Adrenal gland (tissue), 5 donors: ENCODE results near the gene ALDH1L1.

Experiments used
- POLR2A ChIP-seq, 2 donors: fragments of 450-650 bp; IDR thresholded peaks; one replicate each; pipeline ENCODE4 v1.6.1; 2017; ENCODE audit warnings: antibody characterized with exemption in 2 of 2, mild to moderate bottlenecking in 2 of 2, moderate library complexity in 1 of 2
- TF ChIP-seq, protein P1 (sequence below), 6 experiments: fragments of 450-650 bp in 4 of 6; fragments of 200-600 bp in 2 of 6; sonication (generic) in 1 of 6; IDR thresholded peaks; 1 replicate in 5 of 6; 2 replicates in 1 of 6; pipeline versions ENCODE4 v1.5.1 to v1.8.0; 2016 to 2021; ENCODE audit warnings: antibody characterized with exemption in 6 of 6, mild to moderate bottlenecking in 2 of 6, moderate library complexity in 1 of 6
- donor health status: DM: no; HTN: no; CAD: no.

DNA sequence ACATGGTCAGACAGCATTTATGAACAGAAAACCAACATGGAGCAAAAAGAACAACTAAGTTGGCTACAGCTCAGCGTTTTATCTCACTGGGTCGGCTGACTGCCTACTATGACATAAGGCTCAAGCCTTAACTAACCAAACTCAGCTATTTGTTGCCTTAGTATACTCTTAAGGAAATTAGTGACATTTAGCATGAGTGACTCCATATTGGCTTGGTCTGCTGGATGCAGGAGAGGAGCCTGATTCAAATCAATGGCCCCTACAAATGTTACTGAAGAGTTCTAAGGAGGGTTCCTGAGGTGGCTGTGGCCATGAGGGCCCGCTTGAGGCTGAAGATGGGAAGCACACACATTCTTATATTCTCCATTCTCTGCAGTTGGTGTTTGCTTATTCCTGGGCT, 20.1 kb upstream of the ALDH1L1 start:
- TF ChIP-seq, protein P1, sequence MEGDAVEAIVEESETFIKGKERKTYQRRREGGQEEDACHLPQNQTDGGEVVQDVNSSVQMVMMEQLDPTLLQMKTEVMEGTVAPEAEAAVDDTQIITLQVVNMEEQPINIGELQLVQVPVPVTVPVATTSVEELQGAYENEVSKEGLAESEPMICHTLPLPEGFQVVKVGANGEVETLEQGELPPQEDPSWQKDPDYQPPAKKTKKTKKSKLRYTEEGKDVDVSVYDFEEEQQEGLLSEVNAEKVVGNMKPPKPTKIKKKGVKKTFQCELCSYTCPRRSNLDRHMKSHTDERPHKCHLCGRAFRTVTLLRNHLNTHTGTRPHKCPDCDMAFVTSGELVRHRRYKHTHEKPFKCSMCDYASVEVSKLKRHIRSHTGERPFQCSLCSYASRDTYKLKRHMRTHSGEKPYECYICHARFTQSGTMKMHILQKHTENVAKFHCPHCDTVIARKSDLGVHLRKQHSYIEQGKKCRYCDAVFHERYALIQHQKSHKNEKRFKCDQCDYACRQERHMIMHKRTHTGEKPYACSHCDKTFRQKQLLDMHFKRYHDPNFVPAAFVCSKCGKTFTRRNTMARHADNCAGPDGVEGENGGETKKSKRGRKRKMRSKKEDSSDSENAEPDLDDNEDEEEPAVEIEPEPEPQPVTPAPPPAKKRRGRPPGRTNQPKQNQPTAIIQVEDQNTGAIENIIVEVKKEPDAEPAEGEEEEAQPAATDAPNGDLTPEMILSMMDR (IDR thresholded peaks at IDR 0.05): no peak
- no peak for TF ChIP-seq POLR2A (IDR thresholded peaks at IDR 0.05)
